ENCODE measurements around the gene SLC4A7. TPM values are rescaled to one million over a fixed set of nuclear protein-coding genes. Genes with fewer than 3 reads are reported as not detected.

The SLC4A7 gene
- polyA plus RNA-seq, 1 donor (not counting 4 experiments of a cell fraction or from before 2014, with no cell fraction given) = 28.5 TPM

- FAIRE-seq = no peak
Measured at GRCh38 chr3:27366062-27366591, 118.1 kb downstream of the SLC4A7 start.

GRCh38 chr3:27360113-27361078, 123.8 kb downstream of the SLC4A7 start:
- dilution Hi-C loops (cut with MboI; ENCODE audit: extremely low pct_ligation_motif_present, low sequenced_read_pairs) = no loop called here
- TF ChIP-seq CTCF (optimal IDR thresholded peaks at IDR 0.05 in 1 of 3, IDR thresholded peaks at IDR 0.05 in 1 of 3, conservative IDR thresholded peaks at IDR 0.05 in 1 of 3; ENCODE audit: extremely low read depth in 1 of 3, insufficient read depth in 2 of 3, low read length in 3 of 3) = no peak
- no peaks in the 10 kb centered on the region for H3K27me3 ChIP-seq (ENCODE audit: control insufficient read depth, extremely low read depth, insufficient read depth, low read length)
- H3K4me1 ChIP-seq (ENCODE audit: control insufficient read depth, extremely low read depth, insufficient read depth, low read length) = no peaks in the 10 kb centered on the region
- H3K4me3 ChIP-seq (ENCODE audit: control insufficient read depth in 2 of 3, extremely low read depth in 1 of 3, insufficient read depth in 2 of 3, low read depth in 1 of 3, low read length in 3 of 3) = no peak overlapping the region
- FAIRE-seq (no peak), DNase-seq (ENCODE audit: low read depth, low spot score) (no peak)
- no peaks in the 10 kb centered on the region for H3K9me3 ChIP-seq (ENCODE audit: control insufficient read depth, low read depth, low read length)
- no peaks in the 10 kb centered on the region for H3K79me2 ChIP-seq (ENCODE audit: control insufficient read depth, insufficient read depth, low read length)
- H3K9me1 ChIP-seq (ENCODE audit: control insufficient read depth, extremely low read depth, insufficient read depth, low read length) = no peaks in the 10 kb centered on the region
- no peak overlapping the region for H3K9ac ChIP-seq (ENCODE audit: control insufficient read depth, extremely low read depth, insufficient read depth, low read length)
- no peaks in the 10 kb centered on the region for H4K20me1 ChIP-seq (ENCODE audit: control insufficient read depth, extremely low read depth, insufficient read depth, low read length)
- no peaks in the 10 kb centered on the region for H3K36me3 ChIP-seq (ENCODE audit: control insufficient read depth in 2 of 2, extremely low read depth in 1 of 2, insufficient read depth in 2 of 2, low read length in 2 of 2)
- no peak overlapping the region for H3K4me2 ChIP-seq (ENCODE audit: control insufficient read depth, extremely low read depth, insufficient read depth, low read depth, low read length)
- H2AFZ ChIP-seq (ENCODE audit: control insufficient read depth, low read length) = no peak overlapping the region
- no peak overlapping the region for H3K27ac ChIP-seq (ENCODE audit: control insufficient read depth, insufficient read depth, low read length)

More at GRCh38 chr3:27366062-27366591, 118.1 kb downstream of the SLC4A7 start:
- Histone ChIP-seq H3K9me1 (ENCODE audit: control insufficient read depth, extremely low read depth, insufficient read depth, low read length) (no peaks in the 10 kb centered on the region), H4K20me1 (ENCODE audit: control insufficient read depth, extremely low read depth, insufficient read depth, low read length) (no peaks in the 10 kb centered on the region), H2AFZ (ENCODE audit: control insufficient read depth, low read length) (no peak overlapping the region), H3K36me3 (ENCODE audit: control insufficient read depth in 2 of 2, extremely low read depth in 1 of 2, insufficient read depth in 2 of 2, low read length in 2 of 2) (no peaks in the 10 kb centered on the region), H3K9ac (ENCODE audit: control insufficient read depth, extremely low read depth, insufficient read depth, low read length) (no peak overlapping the region), H3K79me2 (ENCODE audit: control insufficient read depth, insufficient read depth, low read length) (no peaks in the 10 kb centered on the region), H3K9me3 (ENCODE audit: control insufficient read depth, low read depth, low read length) (no peaks in the 10 kb centered on the region), H3K4me3 (ENCODE audit: control insufficient read depth in 2 of 3, extremely low read depth in 1 of 3, insufficient read depth in 2 of 3, low read depth in 1 of 3, low read length in 3 of 3) (no peak overlapping the region), H3K4me1 (ENCODE audit: control insufficient read depth, extremely low read depth, insufficient read depth, low read length) (peaks cover 12% of the 10 kb centered on the region), H3K27me3 (ENCODE audit: control insufficient read depth, extremely low read depth, insufficient read depth, low read length) (no peaks in the 10 kb centered on the region), H3K27ac (ENCODE audit: control insufficient read depth, insufficient read depth, low read length) (no peak overlapping the region), H3K4me2 (ENCODE audit: control insufficient read depth, extremely low read depth, insufficient read depth, low read depth, low read length) (no peak overlapping the region)
- no peak for TF ChIP-seq CTCF (optimal IDR thresholded peaks at IDR 0.05 in 1 of 3, IDR thresholded peaks at IDR 0.05 in 1 of 3, conservative IDR thresholded peaks at IDR 0.05 in 1 of 3; ENCODE audit: extremely low read depth in 1 of 3, insufficient read depth in 2 of 3, low read length in 3 of 3)
- TF ChIP-seq EZH2 (IDR thresholded peaks at IDR 0.05; ENCODE audit: low read length) = no peak
- dilution Hi-C loops (cut with MboI; ENCODE audit: extremely low pct_ligation_motif_present, low sequenced_read_pairs) = no loop called here
- no peak for DNase-seq (ENCODE audit: low read depth, low spot score)

Data from keratinocyte (primary cell).